Measurements from ENCODE around the gene SNX24. TPM values are rescaled to one million over a fixed set of nuclear protein-coding genes. Genes with fewer than 3 reads are reported as not detected.

The SNX24 gene
- total and polyA plus RNA-seq, 2 of the 4 experiments (the other 2 are of a cell fraction), result 13.8 to 15.0 TPM

GRCh38 chr5:122880749-122881148 lies 35.3 kb downstream of the SNX24 start:
- CTCF ChIA-PET, result interaction anchor here (0.5 kb wide), 1 partner anchor 16 kb away, joined by 3 read pairs; no protein-coding TSS in a partner anchor
- Histone ChIP-seq H3K9me1 (ENCODE audit: insufficient read depth, low read length) (no peaks in the 10 kb centered on the region; the same call in 1 of the 2 replicates), H3K9ac (ENCODE audit: low read depth, low read length) (no peak overlapping the region), H3K79me1 (ENCODE audit: low read depth in 1 of 2, low read length in 2 of 2) (peaks cover 12 to 35% of the 10 kb centered on the region in 2 experiments; a peak in 3 of 4 replicates), H3K56ac (ENCODE audit: extremely low read depth, insufficient read depth, low read length) (no peak overlapping the region), H3K27me3 (ENCODE audit: control insufficient read depth, insufficient read depth, low read length) (no peaks in the 10 kb centered on the region), H3K4me1 (ENCODE audit: control insufficient read depth, insufficient read depth, low read length) (peaks cover 7% of the 10 kb centered on the region), H2BK5ac (ENCODE audit: low read depth, low read length, poor library complexity, severe bottlenecking) (no peak overlapping the region), H3K4ac (ENCODE audit: low read depth, low read length) (no peak overlapping the region), H3K4me3 (ENCODE audit: insufficient read depth, low read depth, low read length) (no peak overlapping the region), H3K4me2 (ENCODE audit: low read depth, low read length) (no peak overlapping the region), H3K18ac (ENCODE audit: low read depth, low read length) (no peak overlapping the region), H4K20me1 (ENCODE audit: insufficient read depth, low read length) (no peaks in the 10 kb centered on the region; the same call in 1 of the 2 replicates), H4K5ac (ENCODE audit: low read depth, low read length) (no peak overlapping the region), H2BK15ac (ENCODE audit: low read depth, low read length) (no peak overlapping the region), H2BK120ac (ENCODE audit: low read depth, low read length) (no peak overlapping the region), H3K9me3 (ENCODE audit: control insufficient read depth, insufficient read depth, low read length) (no peaks in the 10 kb centered on the region), H4K8ac (ENCODE audit: low read depth in 2 of 2, low read length in 2 of 2) (no peak overlapping the region), H3K36me3 (ENCODE audit: control insufficient read depth, insufficient read depth, low read length) (no peaks in the 10 kb centered on the region), H4K91ac (ENCODE audit: insufficient read depth, low read depth, low read length) (no peak overlapping the region), H3K23ac (ENCODE audit: low read depth, low read length) (no peak overlapping the region), H2AK5ac (ENCODE audit: low read depth, low read length) (no peak overlapping the region), H2AK9ac (replicated peaks; ENCODE audit: low read depth, low read length, poor library complexity) (no peak overlapping the region), H3K14ac (replicated peaks; ENCODE audit: low read depth, low read length) (no peak overlapping the region), H2AFZ (replicated peaks; ENCODE audit: low read length, poor library complexity) (no peak overlapping the region), H2BK20ac (ENCODE audit: low read depth, low read length) (no peak overlapping the region), H3K27ac (ENCODE audit: insufficient read depth, low read length) (no peak overlapping the region)
- no peak for TF ChIP-seq RFX5 (IDR thresholded peaks at IDR 0.05; ENCODE audit: low read depth, low read length)
- TF ChIP-seq, protein P1, sequence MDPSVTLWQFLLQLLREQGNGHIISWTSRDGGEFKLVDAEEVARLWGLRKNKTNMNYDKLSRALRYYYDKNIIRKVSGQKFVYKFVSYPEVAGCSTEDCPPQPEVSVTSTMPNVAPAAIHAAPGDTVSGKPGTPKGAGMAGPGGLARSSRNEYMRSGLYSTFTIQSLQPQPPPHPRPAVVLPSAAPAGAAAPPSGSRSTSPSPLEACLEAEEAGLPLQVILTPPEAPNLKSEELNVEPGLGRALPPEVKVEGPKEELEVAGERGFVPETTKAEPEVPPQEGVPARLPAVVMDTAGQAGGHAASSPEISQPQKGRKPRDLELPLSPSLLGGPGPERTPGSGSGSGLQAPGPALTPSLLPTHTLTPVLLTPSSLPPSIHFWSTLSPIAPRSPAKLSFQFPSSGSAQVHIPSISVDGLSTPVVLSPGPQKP (IDR thresholded peaks at IDR 0.05; ENCODE audit: borderline replicate concordance, low read depth, low read length), result no peak
- no peak for DNase-seq
- 90% methylated on average over 2 of the region's 3 CpGs; no CpG with 5 or more reads in 1 of the 2 experiments for WGBS, 2 experiments (ENCODE audit: extremely low coverage in 2 of 2, insufficient read length in 1 of 2)
- dilution Hi-C loops (cut with HindIII; ENCODE audit: low sequenced_read_pairs, unreplicated experiment), result no loop called here
- intact Hi-C loops (cut with micrococcal nuclease), result no loop called here
- in situ Hi-C loops (cut with MboI; ENCODE audit: low sequenced_read_pairs), result no loop called here
- POLR2A ChIA-PET (ENCODE audit: unreplicated experiment), result no interaction called here
- ATAC-seq (ENCODE audit: low read depth), result no peak
- no TSS peak for BruUV-seq (replicated peaks)
